Middle frontal gyrus (tissue), 1 donor: Measurements from ENCODE around the gene MROH2B.

Experiments
- DNase-seq: peaks from one replicate; pipeline ENCODE4 v3.0.0-alpha.2; 2015; ENCODE audit warnings: low spot score; ENCODE audit errors: extremely low spot score

MROH2B gene

DNA sequence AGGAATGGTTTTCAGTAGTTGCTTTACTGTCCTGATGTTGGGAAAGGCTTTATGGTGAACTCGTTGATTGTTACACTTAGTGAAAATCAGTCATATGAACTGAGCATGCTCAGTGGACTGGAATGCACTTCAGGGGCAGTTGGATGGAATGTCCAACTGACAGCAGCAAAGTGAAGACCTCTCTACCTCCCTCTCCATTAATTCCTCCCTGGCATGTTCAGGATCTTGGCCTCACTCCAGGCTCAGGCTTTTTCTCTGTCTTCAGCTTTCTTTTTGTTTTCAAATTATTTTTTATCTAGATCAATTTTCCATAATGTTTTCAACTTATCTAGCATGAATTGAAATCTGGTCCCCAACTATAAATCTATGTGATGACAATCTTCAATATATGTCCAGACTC is at the start of gene MROH2B:
TSS of gene MROH2B (minus strand) at position 101 of the 400 bp plus-strand sequence. CDS start 490 bp downstream, outside the sequence.
- DNase-seq = no peak

GRCh38 chr5:41120600-41120999 is 49.5 kb upstream of the MROH2B start:
- no peak for DNase-seq

GRCh38 chr5:41118177-41118576 is 47.0 kb upstream of the MROH2B start:
- no peak for DNase-seq

DNA sequence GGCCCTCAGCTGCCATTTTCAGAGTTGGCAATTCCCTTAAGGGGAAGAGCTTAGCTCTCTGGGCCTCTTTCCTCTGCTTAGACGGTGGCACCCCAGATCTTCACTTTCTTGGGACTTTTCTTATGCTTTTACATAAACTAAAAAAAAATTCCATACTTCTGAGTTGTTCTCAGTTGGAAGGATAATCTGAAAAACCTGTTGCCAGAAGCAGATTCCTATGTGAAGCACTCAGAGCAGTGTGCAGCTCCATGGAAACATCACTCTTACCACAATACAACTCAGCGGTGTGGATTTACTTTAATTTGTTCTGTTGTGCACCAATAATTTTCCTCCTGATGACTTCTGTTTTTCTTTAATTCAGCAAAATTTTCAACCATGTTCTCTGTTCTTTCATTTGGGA is 44.1 kb upstream of the MROH2B start:
- no peak for DNase-seq

DNA sequence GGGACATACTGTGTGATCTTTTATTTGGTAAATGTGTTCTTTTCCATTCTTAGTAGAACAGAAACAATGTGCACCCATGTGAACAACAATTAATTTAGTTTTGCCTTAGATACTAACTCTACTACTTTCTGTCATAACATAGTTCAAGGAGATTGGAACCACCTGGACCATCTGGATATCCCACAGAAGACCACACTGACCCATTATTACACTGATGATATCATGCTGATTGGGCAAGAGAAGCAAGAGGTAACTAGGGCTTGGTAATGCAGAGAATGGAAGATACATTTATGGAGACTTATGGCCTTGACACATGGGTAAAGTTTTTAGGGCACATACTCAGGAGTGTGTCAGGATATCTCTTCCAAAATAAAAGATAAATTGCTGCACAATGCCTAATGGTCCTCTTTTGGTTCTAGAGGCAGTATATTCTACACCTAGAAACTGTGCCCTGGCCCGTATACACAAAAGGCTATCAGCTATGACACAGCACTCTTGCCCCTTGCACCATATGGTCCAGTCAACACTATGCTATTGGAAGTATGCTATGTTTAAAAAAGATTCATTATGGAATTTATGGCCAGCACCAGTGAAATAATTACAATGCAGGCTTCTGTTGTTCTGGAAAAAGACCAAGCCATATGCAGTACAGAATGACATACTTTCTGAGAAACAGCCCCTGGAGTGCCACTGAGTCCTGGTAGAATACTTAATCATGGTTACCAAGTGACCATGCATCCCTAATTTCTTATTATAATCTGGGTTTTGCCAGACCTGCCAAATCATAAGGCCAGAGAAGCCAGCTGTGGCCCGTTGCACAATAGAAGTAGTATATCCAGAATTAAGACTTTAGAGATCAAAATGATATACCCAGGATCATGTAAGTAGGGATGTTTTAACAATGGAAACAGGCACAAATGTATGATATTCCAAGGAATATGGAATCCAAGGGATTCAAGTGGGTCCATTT is 41.6 kb upstream of the MROH2B start:
- DNase-seq = no peak

DNA sequence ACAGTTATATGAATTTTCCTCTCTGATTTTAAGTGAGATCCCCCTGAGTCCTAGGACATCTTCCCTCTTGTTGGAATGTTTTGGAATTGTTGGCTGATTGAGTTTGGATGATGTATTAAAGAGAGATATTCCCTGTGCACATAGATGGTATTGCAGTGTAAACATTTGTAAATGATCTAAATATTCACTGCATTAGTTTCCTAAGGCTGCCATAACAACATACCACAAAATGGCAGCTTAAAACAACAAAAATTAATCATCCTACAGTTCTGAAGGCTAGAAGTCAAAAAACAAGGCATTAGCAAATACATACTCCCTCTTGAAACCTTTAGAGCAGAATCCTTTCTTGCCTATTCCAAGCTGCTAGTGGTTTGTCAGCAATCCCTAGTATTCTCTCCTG is 38.0 kb upstream of the MROH2B start:
- DNase-seq = no peak

DNA sequence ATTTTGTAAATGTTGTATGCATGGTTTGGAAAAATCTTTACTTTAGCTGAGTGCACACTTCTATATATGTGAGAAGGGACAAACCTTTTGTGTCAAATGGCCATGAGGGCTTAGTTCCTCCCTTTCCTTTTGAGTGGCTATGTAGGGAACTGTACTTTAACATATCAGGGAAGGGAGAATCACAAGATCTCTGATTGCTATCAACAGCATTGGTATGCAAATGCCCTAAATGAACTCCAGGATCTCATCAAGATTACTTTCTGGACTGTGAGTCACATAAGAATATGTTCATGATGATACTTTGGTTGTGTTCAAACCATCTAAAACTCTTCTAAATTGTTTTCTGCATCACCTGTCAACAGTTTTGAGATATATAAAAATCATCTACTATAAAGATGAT is 31.2 kb upstream of the MROH2B start:
- no peak for DNase-seq

DNA sequence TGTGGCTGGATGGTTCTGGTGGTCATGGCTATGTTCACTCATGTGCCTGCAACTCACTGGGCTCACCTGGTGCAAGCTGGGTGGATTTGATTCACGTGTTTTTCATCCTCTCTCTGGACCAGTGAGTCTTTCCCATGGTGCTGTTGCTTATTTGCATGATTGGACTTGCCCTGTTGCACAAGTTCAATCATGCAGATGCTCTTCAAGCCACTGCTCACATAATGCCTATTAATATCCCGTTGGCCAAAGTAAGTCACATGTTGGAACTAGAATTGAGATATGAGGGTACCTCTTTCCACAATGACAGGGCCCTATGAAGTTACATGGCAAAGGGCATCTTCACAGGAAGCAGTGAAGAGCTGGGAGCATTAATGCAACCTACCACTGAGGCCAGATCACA is 26.5 kb upstream of the MROH2B start:
- DNase-seq = no peak

DNA sequence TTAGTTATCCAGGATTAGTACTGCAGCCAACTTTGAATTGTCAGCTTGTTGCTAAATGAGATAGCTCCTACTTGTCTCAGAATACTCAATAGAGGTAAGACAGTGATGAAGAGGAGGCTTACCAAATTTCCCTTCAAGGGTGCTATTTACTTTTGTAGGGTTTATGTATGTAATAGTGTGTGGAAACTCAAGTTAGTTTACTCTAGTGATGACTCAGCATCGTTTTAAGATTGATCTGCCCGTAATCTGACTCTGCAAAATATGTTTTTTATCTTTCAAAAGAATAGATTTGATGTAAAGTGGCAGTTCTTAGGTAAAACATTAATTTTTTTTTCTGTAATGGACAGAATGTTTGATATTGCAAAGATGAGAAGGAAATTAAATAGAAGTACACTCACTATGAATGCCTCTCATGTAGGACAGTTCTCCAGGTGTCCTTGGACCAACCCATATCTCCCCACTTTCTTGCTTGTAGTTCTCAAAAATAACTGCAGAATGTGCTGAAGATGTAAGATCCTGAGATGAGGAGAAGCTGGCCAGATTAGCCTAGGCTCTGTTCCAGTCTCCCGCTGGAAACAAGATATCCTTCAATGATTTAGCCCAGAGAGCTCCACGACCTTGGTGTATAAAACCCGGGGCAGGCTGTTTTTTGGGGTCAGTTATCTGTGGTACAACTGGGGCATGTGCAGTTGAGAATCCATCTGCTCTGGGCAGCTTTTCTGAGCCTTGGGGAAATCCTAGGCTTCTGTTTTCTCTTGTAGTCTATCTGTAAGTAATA is 24.4 kb upstream of the MROH2B start:
- no peak for DNase-seq

DNA sequence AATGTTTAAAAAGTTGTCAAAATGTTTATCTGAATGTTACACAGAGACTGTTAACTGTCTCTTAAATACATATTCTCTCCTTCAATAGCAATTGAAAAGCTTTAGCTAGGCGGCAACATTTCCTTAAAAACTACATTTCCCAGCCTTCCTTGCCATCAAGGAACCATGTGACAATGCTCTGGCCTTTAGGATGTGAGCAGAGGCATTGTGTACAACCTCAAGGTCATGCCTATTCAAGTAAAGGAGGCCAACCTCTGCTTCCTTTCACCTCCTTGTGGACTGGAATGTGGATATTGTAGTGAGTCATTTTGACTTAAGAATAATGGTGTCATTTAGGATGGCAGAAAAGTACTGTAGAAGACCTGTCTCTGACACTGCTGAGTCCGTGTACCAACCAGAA is 23.7 kb upstream of the MROH2B start:
- DNase-seq = no peak

DNA sequence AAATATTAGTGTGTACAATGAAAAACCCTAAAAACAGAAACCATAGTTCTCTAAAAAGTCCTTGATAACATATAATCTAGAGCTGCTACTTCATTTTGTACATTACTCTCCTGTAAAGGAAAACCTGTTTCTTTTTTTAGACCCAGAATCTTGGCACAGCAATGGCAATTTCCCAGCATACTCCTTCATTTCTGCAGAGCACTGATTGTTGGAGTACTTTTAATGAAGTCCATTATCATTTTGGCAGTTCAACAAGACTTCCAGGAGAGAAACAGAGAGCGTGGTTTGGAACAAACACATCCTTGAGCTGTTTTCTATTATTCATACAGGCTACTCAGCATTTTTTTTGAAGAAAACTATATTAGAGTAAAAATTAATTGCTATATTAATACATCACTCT is 22.7 kb upstream of the MROH2B start:
- no peak for DNase-seq

DNA sequence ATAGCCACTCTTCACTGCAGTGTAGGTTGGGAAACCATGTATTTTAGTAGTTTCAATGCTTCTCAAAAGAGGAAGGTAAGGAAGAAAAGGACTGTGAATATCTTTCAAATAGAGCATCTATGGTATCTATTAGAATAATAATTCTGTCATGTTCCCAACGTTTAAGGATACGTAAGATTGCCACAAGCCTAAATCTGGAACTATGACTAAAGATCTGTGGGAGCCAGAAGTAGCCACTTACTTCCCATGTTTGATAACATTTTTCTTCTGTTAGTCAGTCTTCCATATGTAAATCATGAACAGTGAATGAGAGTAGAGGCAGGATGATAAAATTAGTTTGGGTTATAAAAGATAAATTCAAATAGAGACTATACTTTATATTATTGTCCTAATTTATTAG is 16.3 kb upstream of the MROH2B start:
- DNase-seq = no peak

- no peak for DNase-seq
Observed at GRCh38 chr5:41083306-41083705, 12.2 kb upstream of the MROH2B start.

GRCh38 chr5:41071975-41072374 is 833 bp upstream of the MROH2B start:
- no peak for DNase-seq

DNA sequence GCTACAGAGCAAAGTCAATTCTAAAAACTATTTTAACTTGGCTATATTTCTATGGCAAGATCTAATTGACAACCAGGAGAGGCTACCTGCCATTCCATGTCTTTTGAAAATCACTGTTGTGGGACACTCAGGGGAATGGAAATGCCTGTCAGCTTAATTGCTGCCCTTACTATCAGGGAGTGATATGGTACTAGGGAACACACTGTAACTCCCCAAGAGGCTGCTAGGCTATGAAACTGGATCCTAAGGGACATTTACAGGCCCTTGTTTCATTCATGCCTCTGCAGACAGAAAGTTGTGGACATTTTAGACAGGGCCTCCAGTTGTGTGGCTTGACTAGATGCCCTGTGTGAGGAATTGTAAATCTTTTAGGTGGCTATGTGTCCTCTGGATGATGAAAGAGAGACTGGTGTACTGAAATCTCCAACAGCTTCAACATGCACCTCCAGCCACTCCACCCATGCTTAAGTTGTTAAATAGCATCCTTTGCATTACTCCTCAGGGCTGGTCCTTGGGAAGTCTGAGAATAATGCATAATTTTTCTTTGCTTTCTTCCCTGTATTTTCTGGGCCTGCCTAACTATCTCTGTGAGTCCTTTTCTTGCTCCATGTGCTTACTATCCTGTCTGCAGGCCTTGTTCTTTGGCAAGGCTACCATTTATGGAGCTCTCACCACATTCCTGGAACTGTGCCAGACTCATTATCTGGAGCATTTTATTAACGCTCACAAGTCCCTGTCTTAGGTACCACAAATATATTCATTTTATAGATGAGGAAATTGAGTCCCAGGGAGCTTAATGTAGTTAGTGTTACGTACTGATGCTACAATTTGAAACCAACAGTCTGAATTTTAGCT is 3.2 kb downstream of the MROH2B start:
- DNase-seq = no peak

DNA sequence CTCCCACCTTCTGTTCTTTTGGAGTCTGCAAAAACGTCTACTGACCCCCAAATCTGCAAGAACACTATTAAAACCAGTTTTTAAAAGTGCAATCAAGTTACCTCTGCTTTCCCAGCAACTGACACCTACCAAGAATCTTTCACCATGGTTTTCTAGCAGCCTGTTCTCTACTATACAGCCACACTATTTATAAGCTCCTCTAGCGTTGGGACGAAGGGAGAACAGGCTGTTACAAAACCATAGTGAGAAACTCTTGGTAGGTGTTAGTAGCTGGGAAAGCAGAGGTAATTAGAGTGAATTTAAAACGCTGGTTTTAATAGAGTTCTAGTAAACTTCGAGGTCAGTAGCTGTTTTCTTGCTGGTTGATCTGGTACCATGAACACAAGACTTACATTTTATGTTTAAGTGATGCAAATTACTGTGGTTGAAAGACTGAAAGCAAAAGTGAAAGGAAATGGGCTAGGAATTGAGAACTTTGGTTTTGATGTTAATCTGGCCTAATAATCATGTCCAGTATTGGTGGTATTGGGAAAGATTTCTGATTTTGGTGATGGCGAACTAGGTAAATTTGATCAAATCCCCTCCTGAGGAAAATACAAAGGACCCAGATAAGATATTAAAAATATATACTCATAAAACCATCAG is 5.3 kb downstream of the MROH2B start:
- DNase-seq = no peak

DNA sequence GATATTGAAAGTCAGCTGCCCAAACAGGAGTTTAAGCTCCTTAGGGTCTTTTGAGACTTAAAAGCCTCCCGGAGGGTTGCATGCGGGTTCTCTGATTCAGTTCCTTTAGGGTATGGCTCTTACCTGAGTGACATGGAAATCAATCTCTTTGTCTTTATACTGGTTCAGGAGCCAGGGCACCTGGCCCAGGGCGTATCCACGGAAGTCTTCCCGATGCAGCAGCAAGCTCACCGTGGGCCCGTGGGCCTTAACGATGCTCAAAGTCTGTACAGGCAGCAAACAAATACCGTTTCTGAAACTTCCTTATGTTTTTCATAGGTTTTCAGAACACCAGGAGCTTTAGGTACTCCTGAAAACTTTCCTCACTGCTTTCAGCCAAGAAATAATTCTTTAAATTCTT is 13.2 kb downstream of the MROH2B start:
- no peak for DNase-seq

GRCh38 chr5:41057231-41057630 is 13.9 kb downstream of the MROH2B start:
- DNase-seq = no peak

DNA sequence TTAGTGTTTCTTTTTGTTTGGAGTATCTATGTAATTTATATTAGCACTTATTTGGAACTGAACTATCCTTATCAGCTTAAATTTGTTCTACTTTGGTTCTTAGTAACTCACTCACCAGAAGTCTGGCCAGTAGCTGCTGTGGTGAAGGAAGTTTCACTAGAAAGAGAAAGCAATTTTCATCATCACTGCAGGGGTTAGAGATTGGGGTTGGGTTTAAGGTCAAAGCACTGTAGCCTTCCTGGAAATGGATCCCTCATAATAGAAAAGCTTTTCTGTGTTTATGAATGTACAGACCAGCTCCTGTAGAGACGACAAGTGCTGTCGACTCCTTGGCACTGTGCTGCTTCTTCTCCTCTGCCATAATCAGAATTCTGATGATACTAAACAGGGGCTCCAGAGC is 22.2 kb downstream of the MROH2B start:
- DNase-seq = no peak

- DNase-seq = no peak
Observed at GRCh38 chr5:41043109-41043747, 27.9 kb downstream of the MROH2B start.

DNA sequence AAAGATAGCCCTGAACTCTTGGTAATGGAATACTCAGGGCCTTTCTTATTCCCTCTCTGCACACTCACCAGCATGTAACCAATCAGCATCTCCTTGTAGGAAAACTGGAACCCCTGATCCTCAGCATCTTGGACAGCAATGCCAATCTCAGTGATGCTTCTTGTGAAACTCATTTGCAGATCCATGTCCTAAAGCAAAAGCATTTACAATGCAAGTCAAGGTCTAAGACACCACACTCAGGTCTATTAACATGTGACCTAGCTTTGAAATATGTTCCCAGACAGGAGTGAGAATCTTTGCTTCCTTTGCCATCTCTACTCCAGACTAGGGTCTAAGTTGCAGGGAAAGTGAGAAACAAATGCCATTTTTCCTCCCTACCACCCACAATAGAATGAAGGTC is 38.2 kb downstream of the MROH2B start:
- DNase-seq = no peak
